H4 (cell line): ENCODE data around the gene CYTH1. TPM values are rescaled to one million over a fixed set of nuclear protein-coding genes. Genes with fewer than 3 reads are reported as not detected.
"Not testable (repeated sequence)": the region's sequence is repeated elsewhere in the genome, so short reads cannot be mapped to it uniquely, and the experiment has no call there.

ENCODE experiments used
- DNase-seq: peaks from one replicate; pipeline ENCODE4 v3.0.0-alpha.2; 2015; ENCODE audit warnings: low spot score
- total RNA-seq: library from RNA; depleted of rRNA; stranded (reverse); fragments of >200 nt; shearing (Covaris generic); gene quantifications from 2 replicates; pipeline ENCODE4 v1.2.3, GENCODE V29; 2014

The CYTH1 gene
- total RNA-seq, 1 experiment from 2014 or later, result 9.7 TPM

DNA sequence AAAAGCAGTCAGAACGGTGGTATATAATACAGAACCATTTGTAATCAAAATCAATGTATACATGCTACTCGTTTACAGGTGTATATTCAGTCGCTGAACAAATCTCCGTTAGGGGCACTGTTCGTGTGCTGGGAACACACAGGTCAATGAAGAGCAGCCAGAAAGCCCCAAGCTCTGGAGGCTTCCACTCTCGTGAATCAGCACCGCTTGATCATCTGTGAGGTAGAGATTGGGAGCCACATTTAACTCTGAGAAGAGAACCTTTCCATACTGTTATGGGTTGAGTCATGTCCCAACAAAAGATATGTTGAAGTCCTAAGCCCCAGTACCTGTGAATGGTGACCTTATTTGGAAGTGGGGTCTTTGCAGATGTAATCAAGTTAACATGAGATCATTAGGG is 5.4 kb upstream of the CYTH1 start:
- no peak for DNase-seq

DNA sequence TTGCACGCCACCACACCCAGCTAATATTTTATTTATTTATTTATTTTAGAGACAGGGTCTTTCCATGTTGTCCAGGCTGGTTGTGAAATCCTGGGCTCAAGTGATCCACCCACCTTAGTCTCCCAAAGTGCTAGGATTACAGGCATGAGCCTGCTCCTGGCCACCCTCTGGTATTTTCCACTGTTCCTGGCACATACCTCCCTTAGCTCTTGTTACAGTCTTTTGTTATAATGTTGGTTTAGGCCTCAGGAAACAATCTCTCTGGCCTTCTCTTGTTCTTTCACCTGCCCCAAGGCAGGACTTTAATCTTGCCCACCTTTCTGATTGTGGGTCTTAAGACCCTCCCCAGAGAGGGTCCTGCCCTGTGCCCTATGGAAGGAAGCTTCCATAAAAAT is 3.6 kb upstream of the CYTH1 start:
- no peak for DNase-seq

DNA sequence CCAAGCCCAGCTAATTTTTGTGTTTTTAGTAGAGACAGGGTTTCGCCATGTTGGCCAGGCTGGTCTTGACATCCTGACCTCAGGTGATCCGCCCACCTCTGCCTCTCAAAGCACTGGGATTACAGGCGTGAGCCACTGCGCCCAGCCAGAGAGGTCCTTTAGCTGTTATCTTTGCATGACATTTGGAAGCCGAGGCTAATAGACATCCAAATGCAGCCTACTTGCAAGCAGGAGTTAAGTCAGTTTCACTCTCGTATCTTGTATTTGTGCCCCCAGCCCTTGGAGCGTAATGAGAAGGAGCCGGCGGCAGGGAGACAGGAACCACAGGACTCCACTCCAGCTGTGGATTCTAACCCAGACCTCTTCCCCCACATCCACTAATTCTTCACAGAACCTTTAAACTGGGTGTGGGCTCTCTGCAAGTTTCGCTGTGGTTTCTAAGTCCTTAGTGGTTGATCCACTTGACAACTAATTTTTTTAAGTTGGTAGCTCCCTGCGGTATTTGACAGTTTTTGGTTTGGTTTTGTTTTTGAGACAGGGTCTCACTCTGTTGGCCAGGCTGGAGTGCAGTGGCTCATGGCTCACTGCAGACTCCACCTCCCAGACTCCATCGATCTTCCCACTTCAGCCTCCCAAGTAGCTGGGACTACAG is 3.1 kb upstream of the CYTH1 start:
- DNase-seq, result no peak

DNA sequence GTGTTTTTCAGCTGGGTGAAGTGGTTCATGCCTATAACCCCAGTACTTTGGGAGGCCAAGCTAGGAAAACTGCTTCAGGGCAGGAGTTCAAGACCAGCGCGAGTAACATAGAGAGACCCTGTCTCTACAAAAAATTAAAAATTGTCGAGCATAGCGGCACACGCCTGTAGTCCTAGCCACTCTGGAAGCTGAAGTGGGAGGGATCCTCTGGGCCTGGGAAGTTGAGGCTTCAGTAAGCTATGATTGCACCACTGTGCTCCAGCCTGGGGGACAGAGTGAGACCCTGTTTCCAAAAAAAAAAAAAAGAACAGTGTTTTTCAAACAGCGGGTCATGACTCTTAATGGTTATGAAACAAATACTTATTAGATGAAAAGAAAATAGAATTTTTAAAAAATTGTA is 2.3 kb upstream of the CYTH1 start:
- no peak for DNase-seq

DNA sequence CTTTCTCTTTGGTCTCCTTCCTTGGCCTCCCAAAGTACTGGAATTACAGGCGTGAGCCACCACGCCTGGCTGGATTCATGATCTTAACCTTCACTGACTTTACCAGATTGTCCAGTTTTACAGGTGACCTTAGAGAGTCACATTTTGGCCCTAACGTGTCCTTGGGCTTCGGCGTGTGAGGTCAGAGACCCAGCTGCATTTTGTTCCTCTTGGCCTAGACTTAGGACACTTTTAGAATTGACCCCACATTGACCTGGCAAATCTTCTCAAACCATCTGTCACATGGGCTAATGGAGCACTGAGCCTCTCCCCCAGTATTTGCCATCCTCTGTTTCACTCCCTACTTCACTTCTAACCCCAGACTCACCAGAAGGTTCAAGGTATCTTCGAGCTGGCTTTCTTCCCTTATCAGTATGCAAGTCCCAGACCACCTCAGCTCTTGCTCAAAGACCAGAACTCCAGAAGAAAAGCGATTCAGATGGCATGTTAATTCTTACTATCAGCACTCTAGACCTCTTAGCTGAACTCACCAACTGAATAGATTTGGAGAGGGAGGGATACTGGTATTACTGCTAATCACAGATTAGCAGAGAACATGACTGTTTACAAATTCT is 1.7 kb upstream of the CYTH1 start:
- no peak for DNase-seq

DNA sequence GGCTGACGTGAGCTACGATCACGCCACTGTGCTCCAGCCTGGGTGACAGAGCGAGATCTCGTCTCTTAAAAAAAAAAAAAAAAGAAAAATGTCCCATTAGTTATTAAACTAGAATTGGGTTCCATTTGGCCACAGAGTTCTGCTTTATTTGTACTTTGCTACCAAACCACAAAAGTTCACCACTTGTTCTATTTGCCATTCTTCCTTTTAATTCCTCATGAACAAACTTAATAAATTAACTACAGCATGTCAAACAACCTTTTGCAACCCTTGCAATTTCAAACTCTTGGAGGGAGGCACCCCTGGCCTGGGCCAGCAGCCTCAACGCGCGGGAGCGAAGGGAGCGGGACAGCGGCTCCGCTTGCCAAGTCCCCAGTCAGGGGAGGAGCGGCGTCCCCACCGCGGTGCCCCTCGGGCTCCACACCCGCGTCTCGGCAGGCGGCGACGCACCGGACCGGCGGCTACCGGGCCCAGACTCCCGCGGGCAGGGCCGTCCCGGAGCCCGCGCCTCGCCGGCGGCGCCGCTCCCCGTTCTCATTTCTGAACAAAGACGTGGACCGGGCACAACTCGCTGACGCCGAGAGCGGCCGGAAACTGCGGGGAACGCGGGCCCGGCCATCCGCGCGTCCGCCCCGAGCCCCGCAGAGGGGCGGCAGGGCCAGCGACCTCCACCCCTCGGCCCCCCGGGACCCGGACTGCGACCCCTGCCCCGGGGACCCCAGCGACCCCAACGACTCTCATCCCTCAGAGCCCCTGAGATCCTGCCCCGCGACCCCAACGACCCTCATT is 775 bp downstream of the CYTH1 start:
- no peak for DNase-seq

DNA sequence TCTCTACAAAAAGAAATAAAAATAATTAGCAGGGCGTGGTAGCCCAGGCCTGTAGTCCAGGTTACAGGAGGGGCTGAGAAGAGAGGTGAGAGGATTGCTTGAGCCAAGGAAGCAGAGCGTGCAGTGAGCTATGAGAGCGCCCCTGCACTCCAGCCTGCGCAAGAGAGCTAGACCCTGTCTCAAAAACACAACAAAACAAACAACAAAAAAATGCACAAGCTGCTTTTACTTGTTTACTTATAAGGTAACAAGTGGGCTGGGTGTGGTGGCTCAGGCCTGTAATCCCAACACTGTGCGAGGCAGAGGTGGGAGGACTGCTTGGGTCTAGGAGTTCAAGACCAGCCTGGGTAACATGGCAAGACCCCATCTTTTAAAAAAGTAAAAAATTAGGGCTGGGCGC is 1.7 kb downstream of the CYTH1 start:
- DNase-seq, result no peak

DNA sequence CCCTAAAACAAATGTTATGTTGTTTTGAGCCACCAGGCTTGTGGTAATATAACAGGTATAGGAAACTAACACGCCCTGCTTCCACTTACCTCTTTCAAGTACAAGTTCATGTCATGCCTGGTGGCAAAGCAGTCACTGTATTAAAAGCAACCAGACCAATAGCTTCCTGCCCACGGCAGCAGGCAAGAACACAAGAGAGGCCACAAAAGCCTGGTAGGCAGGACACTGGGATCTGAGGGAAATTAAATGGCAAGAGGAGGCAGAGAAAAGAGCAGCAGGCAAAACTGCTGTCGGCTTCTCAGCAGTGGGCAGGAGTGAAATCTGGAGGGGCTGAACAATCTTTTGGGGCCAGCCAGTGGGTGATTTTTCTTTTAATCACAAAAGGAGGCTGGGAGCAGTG is 2.2 kb downstream of the CYTH1 start:
- DNase-seq, result no peak

DNA sequence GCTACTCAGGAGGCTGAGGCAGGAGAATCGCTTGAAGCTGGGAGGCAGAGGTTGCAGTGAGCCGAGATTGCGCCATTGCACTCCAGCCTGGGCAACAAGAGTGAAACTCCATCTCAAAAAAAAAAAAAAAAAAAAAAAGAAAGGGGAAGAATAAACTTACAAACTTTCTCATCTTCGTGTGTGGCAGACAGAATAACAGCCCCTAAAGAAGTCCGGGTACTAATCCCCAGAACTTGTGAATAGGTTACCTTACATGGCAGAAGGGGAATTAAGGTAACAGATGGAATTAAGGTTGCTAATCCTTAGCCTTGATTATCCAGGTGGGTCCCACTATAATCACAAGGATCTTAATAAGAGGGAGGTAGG is 2.8 kb downstream of the CYTH1 start:
- DNase-seq, result not testable (repeated sequence)

DNA sequence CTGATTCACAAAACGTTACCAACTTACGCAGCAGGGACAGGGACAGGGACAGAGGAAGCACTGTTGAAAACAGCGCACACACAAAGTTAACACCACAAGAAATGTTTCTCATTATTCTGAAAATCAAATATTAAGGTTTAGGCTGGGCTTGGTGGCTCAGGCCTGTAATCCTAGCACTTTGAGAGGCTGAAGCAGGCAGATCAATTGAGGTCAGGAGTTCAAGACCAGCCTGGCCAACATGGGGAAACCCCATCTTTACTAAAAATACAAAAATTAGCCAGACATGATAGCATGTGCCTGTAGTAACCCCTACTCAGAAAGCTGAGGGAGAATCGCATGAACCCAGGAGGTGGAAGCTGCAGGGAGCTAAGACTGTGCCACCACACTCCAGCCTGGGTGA is 4.2 kb downstream of the CYTH1 start:
- no peak for DNase-seq

DNA sequence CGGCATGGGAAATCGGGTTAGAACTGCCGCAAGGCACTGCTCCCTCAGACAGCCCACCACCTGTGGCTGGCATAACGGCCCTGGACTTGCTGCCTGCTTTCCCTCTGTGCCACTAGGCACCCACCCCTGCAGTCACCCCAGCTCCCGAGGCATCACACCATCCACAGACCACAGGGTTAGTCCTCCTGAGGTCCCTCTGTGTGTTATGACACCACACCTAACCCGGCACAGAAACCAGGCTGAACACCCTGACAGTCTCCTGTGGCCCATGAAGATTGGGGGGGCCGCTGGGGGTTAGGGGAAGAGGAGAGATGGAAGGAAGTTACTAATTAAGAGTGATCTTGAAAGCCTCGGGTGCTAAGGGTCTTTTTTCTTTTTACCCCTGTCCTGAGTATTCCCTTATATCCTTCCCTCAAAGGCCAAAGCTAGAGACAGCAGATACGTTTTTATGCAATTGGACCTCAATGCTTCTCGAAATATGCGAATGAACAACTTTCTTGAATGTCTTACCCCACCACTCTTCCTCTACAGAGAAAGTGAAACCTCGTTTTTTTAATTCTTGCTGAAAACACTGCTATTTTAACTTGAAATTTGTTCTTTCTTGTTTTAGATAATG is 7.0 kb downstream of the CYTH1 start:
- no peak for DNase-seq

DNA sequence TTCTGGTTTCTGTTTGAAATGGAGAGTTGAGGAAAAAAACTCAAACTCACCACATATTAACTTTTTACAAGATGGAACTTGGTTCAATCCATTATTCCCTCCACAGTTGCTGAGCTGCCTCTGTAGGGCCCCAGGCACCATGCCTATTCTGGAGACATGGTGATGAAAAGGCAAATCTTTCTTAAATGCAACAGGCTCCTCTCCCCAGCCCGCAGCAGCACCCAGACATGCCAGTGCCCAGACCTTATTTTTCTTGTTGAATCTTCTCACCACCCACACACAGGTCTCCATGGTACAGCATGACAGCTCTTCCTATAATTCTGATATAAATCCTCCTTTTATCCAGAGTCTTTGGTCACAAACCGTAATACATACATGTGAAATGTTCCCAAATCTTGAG is 7.6 kb downstream of the CYTH1 start:
- no peak for DNase-seq

DNA sequence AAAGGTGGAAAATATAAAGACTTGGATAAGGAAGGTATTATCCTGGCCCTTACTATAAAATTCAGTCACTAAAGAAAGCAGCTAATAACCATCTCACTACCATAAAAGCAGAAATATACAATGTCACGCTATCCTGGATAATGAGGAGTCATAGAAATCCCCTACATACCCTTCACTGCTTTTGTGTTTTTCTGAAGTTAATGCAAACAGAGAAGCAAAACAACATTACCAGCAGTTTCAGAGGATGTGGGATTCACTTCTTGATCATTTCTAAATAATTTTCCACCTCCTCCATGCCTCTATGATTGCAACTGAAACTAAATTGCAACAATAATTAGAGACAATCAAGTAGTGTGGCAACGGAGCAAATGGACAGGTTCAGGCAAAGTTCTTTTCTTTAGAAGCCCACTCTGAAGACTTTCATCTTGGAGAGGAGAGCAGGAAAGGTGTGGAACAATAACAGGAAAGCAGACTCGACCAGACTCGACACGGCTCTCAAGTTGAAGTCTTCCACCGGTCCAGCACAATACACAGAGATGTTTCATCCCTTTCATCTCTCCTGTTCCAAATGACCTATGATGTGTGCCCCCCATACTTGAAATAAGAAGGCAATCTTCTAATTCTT is 10.2 kb downstream of the CYTH1 start:
- DNase-seq, result no peak

DNA sequence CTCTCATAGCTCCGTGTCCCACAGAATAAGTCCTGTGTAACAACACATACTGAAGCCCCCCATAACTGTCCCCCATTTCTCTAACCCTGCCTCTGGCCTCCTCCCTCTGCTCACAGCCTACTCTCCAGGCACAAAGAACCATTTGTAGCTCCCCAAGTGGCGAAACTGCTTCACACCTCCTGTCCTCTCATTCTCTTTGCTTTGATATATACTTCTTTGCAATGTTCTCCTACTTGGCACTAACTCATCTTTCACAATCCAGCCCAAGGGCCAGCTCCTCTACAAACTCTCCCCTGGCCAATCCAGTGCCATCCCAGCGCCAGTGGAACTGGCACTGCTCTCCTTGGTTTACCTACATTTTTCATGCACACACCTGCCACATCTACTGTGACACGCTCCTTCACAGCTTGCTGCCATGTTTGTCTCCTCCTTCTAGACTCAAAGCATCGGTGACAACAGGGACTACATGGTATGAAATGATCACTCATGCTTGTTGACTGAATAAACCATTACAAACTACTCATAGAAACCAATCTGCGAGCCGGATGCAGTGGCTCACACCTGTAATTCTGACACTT is 12.8 kb downstream of the CYTH1 start:
- no peak for DNase-seq

DNA sequence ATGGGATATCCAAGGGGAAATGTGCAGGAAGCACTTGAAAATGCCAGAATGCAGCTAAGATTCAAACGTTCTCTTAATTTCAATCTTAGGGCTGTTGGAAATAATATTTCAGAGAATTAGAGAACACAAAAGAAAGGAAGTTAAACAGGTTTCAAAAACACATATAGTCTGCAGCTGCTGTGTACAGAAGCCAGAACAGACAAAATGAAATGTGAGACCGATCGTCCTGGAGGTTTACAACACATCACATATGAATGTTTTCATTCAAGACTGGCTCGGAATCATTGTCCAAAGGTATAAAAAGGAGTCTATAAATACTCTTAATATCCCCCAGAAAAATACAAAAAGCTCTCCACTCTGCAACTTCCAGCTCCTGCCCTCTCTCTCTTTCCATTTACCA is 14.3 kb downstream of the CYTH1 start:
- DNase-seq, result no peak

DNA sequence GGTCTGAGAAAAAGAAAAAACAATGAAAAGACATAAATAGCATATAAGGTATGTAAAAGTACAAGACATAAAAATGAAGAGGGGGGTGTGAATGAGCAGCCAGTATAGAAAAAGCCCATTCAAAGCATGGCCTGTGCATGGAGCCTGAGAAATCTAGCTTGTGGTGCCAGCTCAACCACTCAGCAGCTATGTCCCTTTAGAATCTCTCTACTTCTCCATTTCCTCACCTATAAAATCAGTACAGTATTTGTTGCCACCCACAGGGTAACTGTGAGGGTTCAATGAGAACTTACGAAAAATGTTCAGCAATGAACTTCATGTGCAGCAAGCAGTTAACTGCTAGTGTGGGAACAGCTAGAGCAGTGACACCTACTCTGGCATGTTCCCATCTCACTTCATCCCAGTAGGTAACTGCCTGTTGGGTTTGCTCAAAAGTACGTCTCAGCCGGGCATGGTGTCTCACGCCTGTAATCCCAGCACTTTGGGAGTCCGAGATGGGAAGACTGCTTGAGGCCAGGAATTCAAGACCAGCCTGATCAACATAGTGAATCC is 15.3 kb downstream of the CYTH1 start:
- no peak for DNase-seq

DNA sequence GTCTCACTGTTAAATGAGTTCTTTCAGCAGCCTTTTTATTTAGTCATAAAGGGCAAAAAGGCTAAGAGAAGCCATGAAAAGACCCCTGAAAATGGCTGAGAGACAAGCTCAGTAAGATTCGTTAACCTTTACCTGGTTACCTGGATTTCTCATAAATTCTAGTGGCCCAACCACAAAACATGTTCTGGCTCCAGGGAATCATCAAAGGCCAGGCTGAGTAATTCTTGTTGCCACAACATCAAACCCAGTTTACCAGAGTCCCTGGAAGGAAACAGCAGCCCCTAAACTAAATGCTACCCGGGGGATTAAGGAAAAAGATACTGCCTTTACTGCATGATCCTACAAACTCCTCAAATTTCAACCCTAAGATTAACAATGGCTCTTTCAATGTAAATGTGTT is 15.8 kb downstream of the CYTH1 start:
- DNase-seq, result no peak

DNA sequence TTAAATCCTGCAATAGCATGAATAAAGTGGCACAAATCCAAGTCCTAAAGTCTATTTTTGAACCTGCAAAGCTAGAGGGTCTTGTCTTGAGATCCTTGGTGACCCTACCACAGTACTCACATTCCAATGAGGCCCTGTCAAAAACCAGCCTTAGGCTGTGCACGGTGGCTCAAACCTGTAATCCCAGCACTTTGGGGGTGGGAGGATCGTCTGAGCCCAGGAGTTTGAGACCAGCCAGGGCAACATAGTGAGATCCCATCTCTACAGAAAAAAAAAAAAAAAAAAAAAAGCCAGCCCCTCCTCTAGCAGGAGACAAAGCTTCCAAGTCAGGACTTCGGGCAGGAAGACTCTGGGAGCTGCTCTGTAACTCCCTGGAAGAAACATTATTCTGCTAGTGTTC is 16.3 kb downstream of the CYTH1 start:
- DNase-seq, result no peak

DNA sequence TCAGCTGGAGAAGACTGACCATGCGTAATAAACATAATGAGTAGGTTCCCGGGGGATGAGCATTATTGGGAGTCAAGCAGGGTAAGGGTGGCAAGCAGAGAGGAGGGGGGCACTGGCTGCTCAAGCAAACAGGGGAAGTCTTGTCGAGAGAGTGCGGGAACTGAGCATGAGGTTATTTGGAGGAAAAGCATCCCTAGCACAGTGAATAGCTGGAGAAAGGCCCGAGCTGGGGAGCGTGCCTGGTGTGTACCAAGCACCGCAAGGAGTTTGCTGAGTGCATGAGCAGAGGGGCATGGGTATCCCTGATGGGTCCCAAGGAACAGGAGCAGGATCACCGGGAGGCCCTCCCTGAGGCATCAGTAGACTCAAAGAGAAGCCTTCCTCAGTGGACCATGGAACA is 17.2 kb downstream of the CYTH1 start:
- DNase-seq, result no peak

DNA sequence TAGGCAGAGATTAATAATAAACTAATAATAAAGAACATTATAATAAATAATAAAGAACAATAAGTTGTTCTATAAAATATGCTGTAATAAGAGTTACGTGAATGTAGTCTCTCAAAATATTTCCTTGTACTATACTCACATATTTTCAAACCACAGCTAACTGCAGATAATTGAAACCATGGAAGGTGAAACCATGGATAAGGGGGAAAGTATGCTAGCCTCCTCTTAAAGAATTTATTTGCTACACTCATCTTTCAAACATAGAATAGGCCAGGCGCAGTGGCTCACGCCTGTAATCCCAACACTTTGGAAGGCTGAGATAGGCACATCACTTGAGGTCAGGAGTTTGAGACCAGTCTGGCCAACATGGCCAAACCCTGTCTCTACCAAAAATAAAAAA is 18.5 kb downstream of the CYTH1 start:
- no peak for DNase-seq

DNA sequence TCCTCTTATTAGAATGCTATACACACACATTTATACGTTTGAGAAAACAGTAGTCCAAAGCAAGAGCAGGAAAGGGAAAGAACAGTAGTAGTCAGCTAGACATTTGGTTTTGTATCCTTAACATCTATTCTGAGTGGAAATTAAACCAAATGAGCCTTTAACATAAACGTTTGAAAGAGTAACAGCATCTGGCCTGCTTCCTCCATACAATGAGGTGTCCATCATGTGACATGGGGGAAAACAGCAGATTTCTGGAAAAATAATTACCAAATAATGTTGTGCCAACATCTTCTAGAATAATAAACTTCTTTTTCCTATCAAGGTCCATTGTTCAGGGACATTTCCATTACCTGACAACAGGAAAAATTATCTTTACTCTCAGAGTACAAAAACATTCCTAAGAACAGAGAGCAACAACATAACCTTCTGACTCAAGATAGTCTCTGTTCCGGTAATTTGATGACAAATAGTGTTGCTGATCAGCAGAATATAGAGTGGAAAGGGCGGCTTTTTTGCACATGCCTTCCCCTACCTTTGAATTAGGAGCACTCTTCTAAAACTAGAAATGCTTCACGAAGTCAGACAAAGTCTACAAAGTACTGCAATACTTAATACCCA is 20.2 kb downstream of the CYTH1 start:
- DNase-seq, result no peak
